PC-3 (cell line): ENCODE results near the gene CYP19A1. TPM values are rescaled to one million over a fixed set of nuclear protein-coding genes. Genes with fewer than 3 reads are reported as not detected.

ENCODE experiments used
- ATAC-seq: fragments of 200-7000 bp; cut with Tn5 transposase; 2 replicates; pipeline ENCODE4 v1.9.1; 2020; ENCODE audit warnings: mild to moderate bottlenecking, moderate library complexity
- BruUV-seq: library from RNA; stranded (reverse); fragments of 400-500 nt; replicated peaks from 2 replicates; lab custom pipeline; 2021; lab: Mats Ljungman, UMichigan
- CTCF ChIA-PET: fragments of 300-600 bp; sonication (Branson Sonifier 250); formaldehyde crosslinking; loops from one replicate; lab custom pipeline; 2022; ENCODE audit warnings: antibody characterized with exemption; lab: Charles Lee
- POLR2A ChIA-PET: fragments of 300-600 bp; sonication (Branson Sonifier 250); formaldehyde crosslinking; loops from one replicate; lab custom pipeline; 2022; ENCODE audit warnings: antibody characterized with exemption; ENCODE audit not compliant: unreplicated experiment; lab: Charles Lee
- DNase-seq: peaks from one replicate; pipeline ENCODE4 v3.0.0-alpha.2; 2015
- H2AFZ ChIP-seq: fragments of 300-600 bp; sonication (generic); 2 replicates; pipeline ENCODE4 v1.6.0; 2016; ENCODE audit warnings: antibody characterized with exemption, low read length
- H3F3A ChIP-seq: fragments of 300-600 bp; sonication (generic); one replicate; pipeline ENCODE4 v1.6.0; 2017; ENCODE audit warnings: antibody characterized with exemption, low read length, control low read depth, mild to moderate bottlenecking; ENCODE audit not compliant: unreplicated experiment
- H3K27ac ChIP-seq: fragments of 300-600 bp; sonication (generic); 2 replicates; pipeline ENCODE4 v1.5.1; 2016; ENCODE audit warnings: mild to moderate bottlenecking, low read length
- H3K27me3 ChIP-seq: fragments of 300-600 bp; sonication (generic); 2 replicates; pipeline ENCODE4 v1.6.1; 2016; ENCODE audit warnings: low read length, mixed read lengths
- H3K36me3 ChIP-seq: fragments of 300-600 bp; sonication (generic); 2 replicates; pipeline ENCODE4 v1.6.1; 2016; ENCODE audit warnings: low read depth, mixed run types, low read length, mixed read lengths
- H3K4me1 ChIP-seq: fragments of 300-600 bp; sonication (generic); 2 replicates; pipeline ENCODE4 v1.5.1; 2016; ENCODE audit warnings: low read length; ENCODE audit not compliant: insufficient read depth
- H3K4me2 ChIP-seq: fragments of 300-600 bp; sonication (generic); 2 replicates; pipeline ENCODE4 v1.6.0; 2016; ENCODE audit warnings: low read length
- H3K4me3 ChIP-seq: fragments of 300-600 bp; sonication (generic); 2 replicates; pipeline ENCODE4 v1.5.1; 2016; ENCODE audit warnings: mild to moderate bottlenecking, low read length, mixed read lengths
- H3K79me2 ChIP-seq: fragments of 300-600 bp; sonication (generic); 2 replicates; pipeline ENCODE4 v1.6.1; 2017; ENCODE audit warnings: low read length, mixed read lengths
- H3K9ac ChIP-seq: fragments of 300-600 bp; sonication (generic); 2 replicates; pipeline ENCODE4 v1.6.0; 2016; ENCODE audit warnings: mild to moderate bottlenecking, low read length
- H3K9me2 ChIP-seq: fragments of 300-600 bp; sonication (generic); replicated peaks from 2 replicates; pipeline ENCODE4 v1.6.1; 2016; ENCODE audit warnings: mixed run types, low read length, mixed read lengths
- H3K9me3 ChIP-seq: fragments of 300-600 bp; sonication (generic); 2 replicates; pipeline ENCODE4 v1.6.1; 2016; ENCODE audit warnings: low read length, mixed read lengths
- H4K20me1 ChIP-seq: fragments of 300-600 bp; sonication (generic); 2 replicates; pipeline ENCODE4 v1.6.1; 2016; ENCODE audit warnings: low read length, mixed read lengths
- CTCF ChIP-seq: fragments of 300-600 bp; sonication (generic); conservative IDR thresholded peaks from 2 replicates; pipeline ENCODE4 v1.5.1; 2017; ENCODE audit warnings: antibody characterized with exemption, low read depth, mild to moderate bottlenecking, low read length
- EZH2 ChIP-seq: fragments of 300-600 bp; sonication (generic); IDR thresholded peaks from one replicate; pipeline ENCODE4 v1.6.1; 2017; ENCODE audit warnings: antibody characterized with exemption, mild to moderate bottlenecking, low read length; ENCODE audit not compliant: unreplicated experiment
- EZH2phosphoT487 ChIP-seq: fragments of 300-600 bp; sonication (generic); IDR thresholded peaks from 2 replicates; pipeline ENCODE4 v1.6.1; 2018; ENCODE audit warnings: mild to moderate bottlenecking, antibody characterized with exemption, low read length, borderline replicate concordance
- intact Hi-C: fragments of 100-400 bp; cut with micrococcal nuclease; formaldehyde crosslinking; loops from 2 replicates; pipeline ENCODE4 v1.9.0; 2023
- total RNA-seq: library from RNA; depleted of rRNA; stranded (reverse); fragments of >200 nt; gene quantifications from 2 replicates; pipeline ENCODE4 v1.2.3, GENCODE V29; 2014

Gene CYP19A1
- total RNA-seq, 1 experiment from 2014 or later = not detected

GRCh38 chr15:51313644-51314280 lies 24.6 kb downstream of the CYP19A1 start:
- Histone ChIP-seq H3K9ac (no peak overlapping the region), H3K4me1 (peaks cover 13% of the 10 kb centered on the region), H3K36me3 (no peaks in the 10 kb centered on the region), H3K4me3 (no peak overlapping the region), H3K27ac (no peak overlapping the region), H3K9me2 (no peaks in the 10 kb centered on the region), H4K20me1 (no peaks in the 10 kb centered on the region), H2AFZ (no peak overlapping the region), H3K9me3 (no peaks in the 10 kb centered on the region), H3K4me2 (no peak overlapping the region), H3K79me2 (no peaks in the 10 kb centered on the region), H3F3A (no peaks in the 10 kb centered on the region), H3K27me3 (no peaks in the 10 kb centered on the region)
- BruUV-seq = no TSS peak
- CTCF ChIA-PET = no interaction called here
- intact Hi-C loops = loop anchor here (2.0 to 5.0 kb wide), 2 partner anchors 27 to 54 kb away; no protein-coding TSS in a partner anchor
- ATAC-seq (no peak), DNase-seq (no peak)
- POLR2A ChIA-PET = no interaction called here
- no peak for TF ChIP-seq EZH2
- no peak for TF ChIP-seq EZH2phosphoT487
- TF ChIP-seq CTCF = no peak

- no peak overlapping the region for H2AFZ ChIP-seq
- H3K36me3 ChIP-seq = no peaks in the 10 kb centered on the region
- H3F3A ChIP-seq = no peaks in the 10 kb centered on the region
- CTCF ChIA-PET = no interaction called here
- POLR2A ChIA-PET = no interaction called here
- H3K27me3 ChIP-seq = no peaks in the 10 kb centered on the region
- no peaks in the 10 kb centered on the region for H4K20me1 ChIP-seq
- H3K27ac ChIP-seq = peak overlapping the region; percentile 45
- peaks cover 13% of the 10 kb centered on the region for H3K4me1 ChIP-seq
- ATAC-seq (peak; percentile 70), DNase-seq (peak; percentile 41)
- intact Hi-C loops = loop anchor here (2.0 to 5.0 kb wide), 2 partner anchors 26 to 54 kb away; no protein-coding TSS in a partner anchor
- BruUV-seq = no TSS peak
- no peak overlapping the region for H3K4me2 ChIP-seq
- no peak overlapping the region for H3K4me3 ChIP-seq
- H3K9ac ChIP-seq = no peak overlapping the region
- H3K9me2 ChIP-seq = no peaks in the 10 kb centered on the region
- H3K9me3 ChIP-seq = no peaks in the 10 kb centered on the region
- no peak for TF ChIP-seq EZH2
- no peak for TF ChIP-seq CTCF
- no peak for TF ChIP-seq EZH2phosphoT487
- no peaks in the 10 kb centered on the region for H3K79me2 ChIP-seq
Observed at GRCh38 chr15:51313074-51313393, 25.4 kb downstream of the CYP19A1 start.
